Gastrocnemius medialis (tissue), 4 donors: ENCODE measurements around the gene RARA. TPM values are rescaled to one million over a fixed set of nuclear protein-coding genes. Genes with fewer than 3 reads are reported as not detected.

ENCODE experiments used
- ATAC-seq, 2 donors: fragments of 150-250 bp; one replicate each; pipeline ENCODE4 v1.9.1; 2016
- DNase-seq, 2 donors: peaks; one replicate each; pipeline ENCODE4 v3.0.0-alpha.2; 2019
- H3K27ac ChIP-seq, 4 donors: fragments of 200-600 bp; sonication (generic); 1 replicate in 1 of 4; 2 replicates in 3 of 4; pipeline ENCODE4 v1.5.1; 2016 to 2018; ENCODE audit warnings: mild to moderate bottlenecking in 2 of 4, moderate library complexity in 1 of 4
- H3K27me3 ChIP-seq, 3 donors: fragments of 200-600 bp; sonication (generic) in 2 of 3; 1 replicate in 1 of 3; 2 replicates in 2 of 3; pipeline versions ENCODE4 v1.5.1 to v1.6.0; 2016 to 2019; ENCODE audit warnings: mild to moderate bottlenecking in 1 of 3, moderate library complexity in 1 of 3
- H3K36me3 ChIP-seq, 2 donors: fragments of 200-600 bp; sonication (generic) in 1 of 2; one replicate each; pipeline ENCODE4 v1.5.1; 2017 to 2018
- H3K4me1 ChIP-seq, 2 donors: fragments of 200-600 bp; sonication (generic) in 1 of 2; one replicate each; pipeline ENCODE4 v1.5.1; 2016 to 2017; ENCODE audit warnings: mild to moderate bottlenecking in 2 of 2
- H3K4me3 ChIP-seq, 4 donors: fragments of 200-600 bp; sonication (generic) in 3 of 4; 1 replicate in 1 of 4; 2 replicates in 3 of 4; pipeline ENCODE4 v1.5.1; 2016 to 2019; ENCODE audit warnings: mild to moderate bottlenecking in 2 of 4
- H3K9me3 ChIP-seq, 3 donors: fragments of 200-600 bp; sonication (generic) in 2 of 3; 1 replicate in 1 of 3; 2 replicates in 2 of 3; pipeline ENCODE4 v1.5.1; 2016 to 2019
- CTCF ChIP-seq, 5 experiments: fragments of 450-650 bp in 3 of 5; fragments of 200-600 bp in 2 of 5; sonication (generic) in 2 of 5; IDR thresholded peaks in 4 of 5; conservative IDR thresholded peaks in 1 of 5; 1 replicate in 4 of 5; 2 replicates in 1 of 5; pipeline ENCODE4 v1.5.1; 2016 to 2019; ENCODE audit warnings: antibody characterized with exemption in 5 of 5, mild to moderate bottlenecking in 3 of 5, moderate library complexity in 3 of 5
- POLR2A ChIP-seq, 2 donors: fragments of 450-650 bp; IDR thresholded peaks; one replicate each; pipeline ENCODE4 v1.6.1; 2017; ENCODE audit warnings: antibody characterized with exemption in 2 of 2, mild to moderate bottlenecking in 2 of 2, moderate library complexity in 2 of 2
- in situ Hi-C, 4 donors: fragments of 200-750 bp; cut with MboI; loops; one replicate each; pipeline versions ENCODE4 v1.15.0 to v1.8.0; 2017; ENCODE audit warnings: low sequenced_read_pairs in 4 of 4
- intact Hi-C: fragments of 100-400 bp; cut with DNase I; formaldehyde crosslinking; loops from one replicate; pipeline ENCODE4 v1.15.1; 2023; ENCODE audit warnings: low total_unique reads
- total RNA-seq, 4 donors: library from RNA; depleted of rRNA; stranded (reverse); fragments of >200 nt; gene quantifications; one replicate each; pipeline versions ENCODE4 v1.1.0 to v1.2.3, GENCODE V29; 2016

RARA gene
- total RNA-seq, 4 donors from 2014 or later = 20.3 to 67.0 (median 48.4) TPM

- no peak for DNase-seq
- Histone ChIP-seq H3K36me3 (no peaks in the 10 kb centered on the region), H3K27ac (peak overlapping the region; percentile 95 to 100 (median 98)), H3K4me3 (peak overlapping the region in 2 of 4 donors; percentile 70 to 76), H3K27me3 (no peaks in the 10 kb centered on the region), H3K9me3 (no peaks in the 10 kb centered on the region), H3K4me1 (peaks cover 75 to 86% of the 10 kb centered on the region in 2 donors)
- intact Hi-C loops = loop anchor here (5.0 to 10.0 kb wide), 2 partner anchors 218 to 1146 kb away; partner anchors contain the start of genes CACNB1 and MSL1
- in situ Hi-C loops = no loop called here
- ATAC-seq = no peak
- no peak for TF ChIP-seq POLR2A (IDR thresholded peaks at IDR 0.05)
- no peak for TF ChIP-seq CTCF (IDR thresholded peaks at IDR 0.05 in 4 of 5, conservative IDR thresholded peaks at IDR 0.05 in 1 of 5)
These were observed 31.3 kb downstream of the RARA start for GRCh38 chr17:40340327-40340726.

GRCh38 chr17:40340880-40341807 is 32.2 kb downstream of the RARA start:
- TF ChIP-seq CTCF (IDR thresholded peaks at IDR 0.05 in 4 of 5, conservative IDR thresholded peaks at IDR 0.05 in 1 of 5) (no peak), POLR2A (IDR thresholded peaks at IDR 0.05) (peak; percentile 86 to 91)
- no peaks in the 10 kb centered on the region for H3K36me3 ChIP-seq
- in situ Hi-C loops (no loop called here), intact Hi-C loops (loop anchor here (1.0 to 10.0 kb wide), 3 partner anchors 20 to 1146 kb away; partner anchors contain the start of genes CACNB1 and MSL1)
- ATAC-seq = peak; percentile 77
- H3K4me1 ChIP-seq = peaks cover 75 to 86% of the 10 kb centered on the region in 2 donors
- H3K4me3 ChIP-seq = peak overlapping the region; percentile 70 to 81 (median 76)
- no peaks in the 10 kb centered on the region for H3K9me3 ChIP-seq
- peak; percentile 91 to 97 for DNase-seq
- no peaks in the 10 kb centered on the region for H3K27me3 ChIP-seq
- H3K27ac ChIP-seq = peak overlapping the region; percentile 95 to 100 (median 98)

GRCh38 chr17:40341808-40342503 is 33.0 kb downstream of the RARA start:
- DNase-seq = peak; percentile 72 to 73
- in situ Hi-C loops = no loop called here
- intact Hi-C loops = loop anchor here (1.0 to 10.0 kb wide), 3 partner anchors 21 to 1147 kb away; partner anchors contain the start of genes CACNB1 and MSL1
- Histone ChIP-seq H3K9me3 (no peaks in the 10 kb centered on the region), H3K27ac (peak overlapping the region; percentile 95 to 100 (median 98)), H3K4me1 (peaks cover 78 to 86% of the 10 kb centered on the region in 2 donors), H3K27me3 (no peaks in the 10 kb centered on the region), H3K36me3 (no peaks in the 10 kb centered on the region), H3K4me3 (peak overlapping the region; percentile 70 to 81 (median 76))
- ATAC-seq = peak; percentile 19 to 40
- TF ChIP-seq CTCF (IDR thresholded peaks at IDR 0.05 in 4 of 5, conservative IDR thresholded peaks at IDR 0.05 in 1 of 5) = no peak
- no peak for TF ChIP-seq POLR2A (IDR thresholded peaks at IDR 0.05)

GRCh38 chr17:40342504-40343218 is 33.7 kb downstream of the RARA start:
- no peaks in the 10 kb centered on the region for H3K9me3 ChIP-seq
- TF ChIP-seq CTCF (IDR thresholded peaks at IDR 0.05 in 4 of 5, conservative IDR thresholded peaks at IDR 0.05 in 1 of 5) = no peak
- TF ChIP-seq POLR2A (IDR thresholded peaks at IDR 0.05) = no peak
- in situ Hi-C loops = no loop called here
- peaks cover 83 to 86% of the 10 kb centered on the region in 2 donors for H3K4me1 ChIP-seq
- H3K4me3 ChIP-seq = peak overlapping the region; percentile 70 to 81 (median 76)
- H3K36me3 ChIP-seq = no peaks in the 10 kb centered on the region
- ATAC-seq (no peak), DNase-seq (no peak)
- H3K27me3 ChIP-seq = no peaks in the 10 kb centered on the region
- H3K27ac ChIP-seq = peak overlapping the region; percentile 95 to 100 (median 98)
- intact Hi-C loops = loop anchor here (5.0 to 10.0 kb wide), 2 partner anchors 220 to 1148 kb away; partner anchors contain the start of genes CACNB1 and MSL1
